Rectal smooth muscle tissue (tissue), 1 donor: ENCODE measurements around the gene TACR2.

Experiments
- H3K27ac ChIP-seq: one replicate; pipeline ENCODE4 v1.7.0; 2013; ENCODE audit warnings: low read depth, low read length, inconsistent platforms
- H3K27me3 ChIP-seq: one replicate; pipeline ENCODE4 v1.7.0; 2013; ENCODE audit warnings: low read length; ENCODE audit not compliant: control insufficient read depth, insufficient read depth
- H3K36me3 ChIP-seq: one replicate; pipeline ENCODE4 v1.7.0; 2013; ENCODE audit warnings: low read length; ENCODE audit not compliant: control insufficient read depth, insufficient read depth
- H3K4me1 ChIP-seq: one replicate; pipeline ENCODE4 v1.7.0; 2013; ENCODE audit warnings: low read length; ENCODE audit not compliant: control insufficient read depth, insufficient read depth
- H3K4me3 ChIP-seq: one replicate; pipeline ENCODE4 v1.7.0; 2013; ENCODE audit warnings: low read length
- H3K9ac ChIP-seq: one replicate; pipeline ENCODE4 v1.7.0; 2013; ENCODE audit warnings: low read length

Gene TACR2

GRCh38 chr10:69372126-69372980 lies 44.4 kb downstream of the TACR2 start:
- Histone ChIP-seq H3K4me1 (peaks cover 11% of the 10 kb centered on the region), H3K27me3 (no peaks in the 10 kb centered on the region), H3K4me3 (no peak overlapping the region), H3K9ac (no peak overlapping the region), H3K27ac (no peak overlapping the region), H3K36me3 (peaks cover 15% of the 10 kb centered on the region)

DNA sequence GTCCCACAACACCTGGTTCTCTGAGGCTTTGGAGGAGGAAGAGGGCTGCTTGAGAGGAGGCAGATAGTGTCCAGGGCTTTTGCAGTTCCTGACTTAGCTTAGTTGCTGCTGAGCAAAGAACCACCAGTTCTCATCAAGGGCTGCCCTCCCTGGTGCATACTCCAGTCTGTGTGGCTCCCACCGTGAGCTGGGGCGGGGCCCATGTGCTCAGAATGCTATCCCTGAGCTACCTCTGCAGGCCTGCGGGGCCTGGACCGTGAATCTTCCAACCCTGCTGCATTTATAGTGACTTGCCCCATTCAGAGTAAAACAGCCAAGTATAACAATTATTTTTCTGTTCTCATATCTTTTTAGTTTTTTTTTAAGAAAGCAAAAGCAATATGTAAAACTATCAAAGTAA lies 49.2 kb downstream of the TACR2 start:
- H3K4me3 ChIP-seq: no peak overlapping the region
- H3K27ac ChIP-seq: no peak overlapping the region
- no peaks in the 10 kb centered on the region for H3K4me1 ChIP-seq
- peaks cover 18% of the 10 kb centered on the region for H3K36me3 ChIP-seq
- H3K27me3 ChIP-seq: no peaks in the 10 kb centered on the region
- no peak overlapping the region for H3K9ac ChIP-seq

- Histone ChIP-seq H3K4me1 (no peaks in the 10 kb centered on the region), H3K36me3 (peaks cover 18% of the 10 kb centered on the region), H3K27me3 (no peaks in the 10 kb centered on the region), H3K27ac (no peak overlapping the region), H3K9ac (no peak overlapping the region), H3K4me3 (no peak overlapping the region)
Observed at GRCh38 chr10:69366738-69367137, 50.0 kb downstream of the TACR2 start.

DNA sequence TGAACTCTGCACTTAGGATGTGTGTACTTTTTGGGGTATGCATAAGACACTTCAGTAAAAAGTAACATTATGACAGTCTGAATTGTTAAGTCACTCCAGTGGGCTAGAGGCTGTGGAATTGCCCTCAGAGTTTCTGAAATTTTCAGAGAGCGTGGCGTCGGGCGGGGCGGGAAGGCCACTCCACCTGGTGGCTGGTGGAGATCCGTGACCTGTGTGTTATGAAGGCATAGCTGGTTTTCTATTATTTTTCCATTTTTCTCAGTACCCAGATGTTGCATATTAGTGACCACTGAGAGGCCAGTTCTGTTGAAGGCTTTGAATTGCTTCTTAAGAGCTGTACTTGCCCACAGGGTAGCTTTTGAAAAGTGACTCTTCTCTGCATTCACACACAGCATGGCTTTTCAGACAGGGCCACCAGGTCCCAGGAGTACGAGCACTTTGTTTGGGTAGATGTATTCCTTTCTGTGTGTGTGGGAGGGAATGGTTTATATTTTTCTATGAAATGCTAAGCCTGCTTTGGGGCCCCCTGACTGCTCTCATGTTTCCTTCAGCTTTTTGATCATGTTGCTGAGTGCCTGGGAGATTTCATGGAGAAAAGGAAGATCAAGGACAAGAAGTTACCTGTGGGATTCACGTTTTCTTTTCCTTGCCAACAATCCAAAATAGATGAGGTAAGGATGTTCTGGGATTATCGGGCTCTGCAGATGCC lies 52.3 kb downstream of the TACR2 start:
- H3K36me3 ChIP-seq: peaks cover 10% of the 10 kb centered on the region
- H3K4me1 ChIP-seq: peaks cover 12% of the 10 kb centered on the region

DNA sequence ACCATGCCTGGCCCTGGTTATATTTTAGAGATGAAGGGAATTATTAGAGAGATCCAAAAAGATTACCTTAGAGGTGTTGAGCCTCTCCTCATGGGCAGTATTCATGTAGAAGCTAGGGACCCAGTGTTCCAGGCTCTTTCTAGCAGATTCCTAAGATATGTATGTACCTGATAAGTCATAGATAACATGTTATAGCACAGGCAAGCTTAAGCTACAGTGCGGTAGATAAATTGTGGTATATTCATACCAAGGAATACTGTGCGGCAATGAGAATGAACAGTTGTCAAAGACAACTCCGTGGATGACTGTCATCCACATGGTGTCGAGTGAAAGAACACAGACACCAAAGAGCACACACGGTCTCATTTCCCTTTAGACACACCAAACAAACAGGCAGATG lies 53.1 kb downstream of the TACR2 start:
- H3K4me3 ChIP-seq: no peak overlapping the region
- no peaks in the 10 kb centered on the region for H3K27me3 ChIP-seq
- H3K9ac ChIP-seq: no peak overlapping the region
- peaks cover 12% of the 10 kb centered on the region for H3K4me1 ChIP-seq
- no peak overlapping the region for H3K27ac ChIP-seq
- H3K36me3 ChIP-seq: peaks cover 5% of the 10 kb centered on the region

More for the DNA sequence above, 52.3 kb downstream of the TACR2 start:
- Histone ChIP-seq H3K27me3 (no peaks in the 10 kb centered on the region), H3K27ac (no peak overlapping the region), H3K4me3 (no peak overlapping the region), H3K9ac (no peak overlapping the region)

GRCh38 chr10:69362471-69362954 lies 54.2 kb downstream of the TACR2 start:
- peaks cover 12% of the 10 kb centered on the region for H3K4me1 ChIP-seq
- H3K27me3 ChIP-seq: no peaks in the 10 kb centered on the region
- H3K36me3 ChIP-seq: peaks cover 5% of the 10 kb centered on the region
- no peak overlapping the region for H3K4me3 ChIP-seq
- no peak overlapping the region for H3K27ac ChIP-seq
- no peak overlapping the region for H3K9ac ChIP-seq

DNA sequence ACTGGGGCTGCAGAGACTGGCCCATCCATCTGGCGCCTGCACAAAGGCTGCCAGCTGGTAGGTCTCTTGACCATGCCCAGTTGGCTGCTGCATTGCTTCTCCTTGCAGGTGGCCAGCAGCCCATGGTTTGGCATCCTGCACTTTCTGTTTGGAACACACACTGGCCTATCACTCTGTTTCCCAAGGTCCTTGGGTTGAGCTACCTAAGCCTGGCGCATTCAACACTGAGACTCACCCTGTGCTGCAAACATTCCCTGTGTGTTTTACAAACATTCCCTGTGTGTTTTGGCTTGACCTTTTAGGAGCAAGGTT lies 55.5 kb downstream of the TACR2 start:
- H3K27me3 ChIP-seq: no peaks in the 10 kb centered on the region
- H3K9ac ChIP-seq: peak overlapping the region; percentile 5
- H3K27ac ChIP-seq: peak overlapping the region; percentile 78
- peak overlapping the region; percentile 3 for H3K4me3 ChIP-seq
- peaks cover 12% of the 10 kb centered on the region for H3K4me1 ChIP-seq
- H3K36me3 ChIP-seq: peaks cover 4% of the 10 kb centered on the region

- no peaks in the 10 kb centered on the region for H3K27me3 ChIP-seq
- peak overlapping the region; percentile 3 for H3K4me3 ChIP-seq
- peaks cover 3% of the 10 kb centered on the region for H3K36me3 ChIP-seq
- H3K4me1 ChIP-seq: peaks cover 12% of the 10 kb centered on the region
- H3K27ac ChIP-seq: peak overlapping the region; percentile 78
- H3K9ac ChIP-seq: peak overlapping the region; percentile 5
Observed at GRCh38 chr10:69360485-69361302, 56.0 kb downstream of the TACR2 start.

DNA sequence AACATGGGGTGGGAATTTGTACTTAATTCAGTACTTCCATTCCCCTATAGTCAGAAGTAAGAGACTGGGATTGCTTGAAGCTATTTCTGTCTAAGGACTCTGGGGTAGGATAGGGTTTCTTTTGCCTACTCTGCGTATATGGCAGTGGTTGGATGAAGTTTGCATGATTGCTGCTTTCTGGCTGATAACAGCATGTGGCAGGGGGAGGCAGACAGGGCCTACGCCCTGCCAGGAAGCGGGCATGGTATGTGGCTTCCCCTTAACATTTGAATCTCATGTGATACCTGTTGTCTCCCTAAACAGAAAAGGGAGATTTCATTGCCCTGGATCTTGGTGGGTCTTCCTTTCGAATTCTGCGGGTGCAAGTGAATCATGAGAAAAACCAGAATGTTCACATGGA lies 57.1 kb downstream of the TACR2 start:
- Histone ChIP-seq H3K27ac (peak overlapping the region; percentile 2), H3K27me3 (no peaks in the 10 kb centered on the region), H3K9ac (no peak overlapping the region), H3K4me1 (peaks cover 12% of the 10 kb centered on the region), H3K4me3 (no peak overlapping the region), H3K36me3 (no peaks in the 10 kb centered on the region)

DNA sequence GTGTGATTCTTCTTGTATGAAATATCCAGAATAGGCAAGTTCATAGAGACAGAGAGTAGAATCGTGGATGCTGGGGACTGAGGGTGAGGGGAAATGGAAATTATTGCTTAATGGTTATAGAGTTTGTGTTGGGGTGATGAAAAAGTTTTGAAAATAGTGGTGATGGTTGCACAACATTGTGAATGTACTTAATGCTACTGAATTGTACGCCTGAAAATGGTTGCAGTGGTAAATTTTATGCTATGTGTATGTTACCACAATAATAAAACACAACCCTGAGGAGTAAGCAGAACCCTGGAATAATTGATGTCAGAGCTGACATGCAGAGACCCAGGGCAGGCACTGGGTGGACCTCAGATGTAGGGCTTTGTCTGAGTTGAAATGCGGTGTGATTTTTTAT lies 57.6 kb downstream of the TACR2 start:
- no peak overlapping the region for H3K9ac ChIP-seq
- no peaks in the 10 kb centered on the region for H3K27me3 ChIP-seq
- no peak overlapping the region for H3K27ac ChIP-seq
- H3K4me1 ChIP-seq: peaks cover 12% of the 10 kb centered on the region
- H3K36me3 ChIP-seq: no peaks in the 10 kb centered on the region
- no peak overlapping the region for H3K4me3 ChIP-seq

DNA sequence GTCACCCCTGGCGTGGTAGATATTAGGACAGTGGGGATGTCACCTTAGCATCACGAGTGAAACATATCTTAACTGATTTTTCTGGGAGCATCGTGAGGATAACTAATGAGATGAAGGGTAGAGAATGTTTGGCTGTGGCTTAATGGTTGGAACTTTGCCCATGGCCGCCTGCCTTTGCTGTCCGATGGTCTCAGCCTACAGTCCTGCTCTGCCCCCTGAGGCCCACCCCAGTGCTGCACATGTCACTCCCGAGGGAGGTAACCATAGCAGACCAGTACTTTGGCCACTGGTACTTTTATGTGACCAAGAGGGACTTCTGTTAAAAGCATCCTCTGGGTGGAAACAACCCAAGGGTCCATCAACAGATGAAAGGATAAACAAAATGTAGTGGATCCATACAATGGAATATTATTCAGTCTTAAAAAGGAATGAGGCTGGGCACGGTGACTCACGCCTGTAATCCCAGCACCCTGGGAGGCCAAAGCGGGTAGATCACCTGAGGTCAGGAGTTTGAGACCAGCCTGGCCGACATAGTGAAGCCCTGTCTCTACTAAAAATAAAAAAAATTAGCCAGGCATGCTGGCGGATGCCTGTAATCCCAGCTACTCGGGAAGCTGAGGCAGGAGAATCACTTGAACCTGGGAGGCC lies 58.4 kb downstream of the TACR2 start:
- H3K4me1 ChIP-seq: peaks cover 12% of the 10 kb centered on the region

GRCh38 chr10:69356187-69356586 lies 60.5 kb downstream of the TACR2 start:
- Histone ChIP-seq H3K9ac (no peak overlapping the region), H3K27ac (no peak overlapping the region), H3K27me3 (no peaks in the 10 kb centered on the region), H3K36me3 (no peaks in the 10 kb centered on the region), H3K4me1 (peaks cover 9% of the 10 kb centered on the region), H3K4me3 (no peak overlapping the region)

More for the DNA sequence above, 58.4 kb downstream of the TACR2 start:
- H3K27ac ChIP-seq: no peak overlapping the region
- no peak overlapping the region for H3K9ac ChIP-seq
- H3K36me3 ChIP-seq: no peaks in the 10 kb centered on the region
- H3K4me3 ChIP-seq: no peak overlapping the region
- no peaks in the 10 kb centered on the region for H3K27me3 ChIP-seq
